ENCODE data around the gene VIPR2. TPM values are rescaled to one million over a fixed set of nuclear protein-coding genes. Genes with fewer than 3 reads are reported as not detected.

Gene VIPR2
- total RNA-seq, 4 donors from 2014 or later: 9.3 to 16.6 (median 12.1) TPM

DNA sequence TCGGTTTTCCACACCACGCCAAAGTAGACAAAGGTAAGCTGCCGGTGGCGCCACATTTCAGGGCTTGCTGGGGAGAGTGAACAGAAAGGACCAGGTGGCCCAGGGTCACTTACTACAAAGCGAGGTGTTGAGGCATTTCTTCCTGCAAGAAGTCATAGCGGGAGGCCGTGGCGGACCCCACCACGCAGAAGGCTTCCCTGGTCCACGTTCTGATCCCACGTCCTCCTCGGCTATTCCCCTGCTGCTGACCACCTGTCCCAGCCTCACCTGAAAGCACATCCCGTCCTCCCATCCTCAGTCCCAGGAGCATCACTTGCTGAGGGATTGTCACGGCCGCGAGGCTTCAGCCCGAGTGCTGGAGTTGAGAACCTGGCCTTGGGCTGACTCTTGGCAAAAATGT, 149.2 kb downstream of the VIPR2 start:
- H3K27me3 ChIP-seq: peaks cover 4 to 86% (median 13%) of the 10 kb centered on the region in 4 donors

DNA sequence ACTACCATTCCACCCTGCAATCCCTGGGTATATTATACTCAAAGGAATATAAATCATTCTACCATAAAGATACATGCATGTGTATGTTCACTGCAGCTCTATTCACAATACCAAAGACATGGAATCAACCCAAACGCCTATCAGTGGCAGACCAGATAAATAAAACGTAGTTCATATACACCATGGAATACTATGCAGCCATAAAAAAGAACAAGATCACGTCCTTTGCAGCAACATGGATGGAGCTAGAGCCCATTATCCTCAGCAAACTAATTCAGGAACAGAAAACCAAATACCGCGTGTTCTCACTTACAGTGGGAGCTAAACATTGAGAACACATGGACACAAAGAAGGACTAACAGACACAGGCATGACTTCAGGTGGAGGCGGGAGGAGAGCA, 150.0 kb downstream of the VIPR2 start:
- Histone ChIP-seq H3K4me3 (no peak overlapping the region), H3K27me3 (peaks cover 4 to 93% (median 13%) of the 10 kb centered on the region in 4 donors), H3K9me3 (peaks cover 0 to 14% (median 3%) of the 10 kb centered on the region in 4 donors), H3K27ac (replicated peaks in 1 of 4) (no peak overlapping the region), H3K36me3 (no peaks in the 10 kb centered on the region), H3K4me1 (peaks cover 0 to 10% (median 8%) of the 10 kb centered on the region in 4 donors)
- intact Hi-C loops (cut with DNase I): no loop called here
- no peak for DNase-seq (ENCODE audit: extremely low spot score)
- TF ChIP-seq POLR2A (IDR thresholded peaks at IDR 0.05; ENCODE audit: low read depth) (no peak), POLR2AphosphoS5 (IDR thresholded peaks at IDR 0.05) (no peak), EP300 (IDR thresholded peaks at IDR 0.05) (no peak)
- TF ChIP-seq, protein P1, sequence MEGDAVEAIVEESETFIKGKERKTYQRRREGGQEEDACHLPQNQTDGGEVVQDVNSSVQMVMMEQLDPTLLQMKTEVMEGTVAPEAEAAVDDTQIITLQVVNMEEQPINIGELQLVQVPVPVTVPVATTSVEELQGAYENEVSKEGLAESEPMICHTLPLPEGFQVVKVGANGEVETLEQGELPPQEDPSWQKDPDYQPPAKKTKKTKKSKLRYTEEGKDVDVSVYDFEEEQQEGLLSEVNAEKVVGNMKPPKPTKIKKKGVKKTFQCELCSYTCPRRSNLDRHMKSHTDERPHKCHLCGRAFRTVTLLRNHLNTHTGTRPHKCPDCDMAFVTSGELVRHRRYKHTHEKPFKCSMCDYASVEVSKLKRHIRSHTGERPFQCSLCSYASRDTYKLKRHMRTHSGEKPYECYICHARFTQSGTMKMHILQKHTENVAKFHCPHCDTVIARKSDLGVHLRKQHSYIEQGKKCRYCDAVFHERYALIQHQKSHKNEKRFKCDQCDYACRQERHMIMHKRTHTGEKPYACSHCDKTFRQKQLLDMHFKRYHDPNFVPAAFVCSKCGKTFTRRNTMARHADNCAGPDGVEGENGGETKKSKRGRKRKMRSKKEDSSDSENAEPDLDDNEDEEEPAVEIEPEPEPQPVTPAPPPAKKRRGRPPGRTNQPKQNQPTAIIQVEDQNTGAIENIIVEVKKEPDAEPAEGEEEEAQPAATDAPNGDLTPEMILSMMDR (IDR thresholded peaks at IDR 0.05): no peak
- WGBS: 89% methylated on average over 6 of the region's 6 CpGs

More for the DNA sequence above, 149.2 kb downstream of the VIPR2 start:
- Histone ChIP-seq H3K27ac (replicated peaks in 1 of 4) (no peak overlapping the region), H3K4me3 (no peak overlapping the region), H3K4me1 (peaks cover 0 to 10% (median 8%) of the 10 kb centered on the region in 4 donors), H3K36me3 (no peaks in the 10 kb centered on the region), H3K9me3 (peaks cover 0 to 14% (median 3%) of the 10 kb centered on the region in 4 donors)
- TF ChIP-seq POLR2AphosphoS5 (IDR thresholded peaks at IDR 0.05) (no peak), POLR2A (IDR thresholded peaks at IDR 0.05; ENCODE audit: low read depth) (no peak), EP300 (IDR thresholded peaks at IDR 0.05) (no peak)
- TF ChIP-seq, protein P1 (IDR thresholded peaks at IDR 0.05): no peak
- intact Hi-C loops (cut with DNase I): no loop called here
- no peak for DNase-seq (ENCODE audit: extremely low spot score)
- 91% methylated on average over 11 of the region's 17 CpGs for WGBS

DNA sequence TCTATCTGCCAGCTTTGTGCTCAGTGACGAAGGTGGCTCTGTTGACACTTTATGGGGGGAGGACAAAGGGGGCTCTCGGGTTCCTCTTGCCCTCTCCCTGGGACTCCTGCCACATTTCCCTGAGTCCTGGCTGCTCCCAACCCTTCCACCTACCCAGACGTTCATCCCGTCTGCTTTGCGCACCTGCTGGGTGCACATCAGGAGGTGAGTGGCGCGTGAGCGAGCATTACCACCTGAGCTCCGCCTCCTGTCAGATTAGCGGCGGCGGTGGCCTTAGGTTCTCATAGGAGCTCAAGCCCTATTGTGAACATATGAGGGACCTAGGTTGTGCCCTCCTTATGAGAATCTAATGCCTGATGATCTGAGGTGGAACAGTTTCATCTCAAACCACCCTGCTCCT, 151.1 kb downstream of the VIPR2 start:
- Histone ChIP-seq H3K27me3 (peaks cover 4 to 95% (median 13%) of the 10 kb centered on the region in 4 donors), H3K4me3 (no peak overlapping the region), H3K27ac (replicated peaks in 1 of 4) (no peak overlapping the region), H3K9me3 (peaks cover 0 to 14% (median 3%) of the 10 kb centered on the region in 4 donors), H3K4me1 (peaks cover 0 to 10% (median 8%) of the 10 kb centered on the region in 4 donors), H3K36me3 (no peaks in the 10 kb centered on the region)
- DNase-seq (ENCODE audit: extremely low spot score): no peak
- 87% methylated on average over 12 of the region's 12 CpGs for WGBS
- intact Hi-C loops (cut with DNase I): no loop called here
- TF ChIP-seq, protein P1 (IDR thresholded peaks at IDR 0.05): no peak
- TF ChIP-seq POLR2A (IDR thresholded peaks at IDR 0.05; ENCODE audit: low read depth): no peak

DNA sequence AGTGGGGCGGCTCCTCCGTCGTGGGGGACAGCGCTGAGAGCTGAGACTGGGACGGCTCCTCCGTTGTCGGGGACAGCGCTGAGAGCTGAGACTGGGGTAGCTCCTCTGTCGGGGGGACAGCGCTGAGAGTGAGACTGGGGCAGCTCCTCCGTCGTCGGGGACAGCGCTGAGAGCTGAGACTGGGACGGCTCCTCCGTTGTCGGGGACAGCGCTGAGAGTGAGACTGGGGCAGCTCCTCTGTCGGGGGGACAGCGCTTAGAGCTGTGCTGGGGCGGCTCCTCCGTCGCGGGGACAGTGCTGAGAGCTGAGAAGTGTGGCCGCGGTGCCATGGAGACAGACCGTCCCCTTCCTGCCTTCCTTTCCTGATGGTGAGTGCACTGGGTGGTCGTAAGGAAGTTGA, 151.9 kb downstream of the VIPR2 start:
- DNase-seq (ENCODE audit: extremely low spot score): no peak
- no peak overlapping the region for H3K27ac ChIP-seq (replicated peaks in 1 of 4)
- H3K36me3 ChIP-seq: no peaks in the 10 kb centered on the region
- peaks cover 0 to 14% (median 3%) of the 10 kb centered on the region in 4 donors for H3K9me3 ChIP-seq
- H3K27me3 ChIP-seq: peaks cover 4 to 93% (median 13%) of the 10 kb centered on the region in 4 donors
- intact Hi-C loops (cut with DNase I): no loop called here
- WGBS: 23% methylated on average over 22 of the region's 28 CpGs
- H3K4me1 ChIP-seq: peaks cover 0 to 10% (median 8%) of the 10 kb centered on the region in 4 donors
- TF ChIP-seq POLR2AphosphoS5 (IDR thresholded peaks at IDR 0.05) (no peak), POLR2A (IDR thresholded peaks at IDR 0.05; ENCODE audit: low read depth) (no peak), EP300 (IDR thresholded peaks at IDR 0.05) (no peak)
- TF ChIP-seq, protein P1 (IDR thresholded peaks at IDR 0.05): no peak
- H3K4me3 ChIP-seq: no peak overlapping the region
